ENCODE results near the gene SLC16A3.
A peak's percentile ranks its signal among the peaks of the same experiment; 100 is the strongest.
"Not testable (repeated sequence)": the region's sequence is repeated elsewhere in the genome, so short reads cannot be mapped to it uniquely, and the experiment has no call there.

SLC16A3 gene

DNA sequence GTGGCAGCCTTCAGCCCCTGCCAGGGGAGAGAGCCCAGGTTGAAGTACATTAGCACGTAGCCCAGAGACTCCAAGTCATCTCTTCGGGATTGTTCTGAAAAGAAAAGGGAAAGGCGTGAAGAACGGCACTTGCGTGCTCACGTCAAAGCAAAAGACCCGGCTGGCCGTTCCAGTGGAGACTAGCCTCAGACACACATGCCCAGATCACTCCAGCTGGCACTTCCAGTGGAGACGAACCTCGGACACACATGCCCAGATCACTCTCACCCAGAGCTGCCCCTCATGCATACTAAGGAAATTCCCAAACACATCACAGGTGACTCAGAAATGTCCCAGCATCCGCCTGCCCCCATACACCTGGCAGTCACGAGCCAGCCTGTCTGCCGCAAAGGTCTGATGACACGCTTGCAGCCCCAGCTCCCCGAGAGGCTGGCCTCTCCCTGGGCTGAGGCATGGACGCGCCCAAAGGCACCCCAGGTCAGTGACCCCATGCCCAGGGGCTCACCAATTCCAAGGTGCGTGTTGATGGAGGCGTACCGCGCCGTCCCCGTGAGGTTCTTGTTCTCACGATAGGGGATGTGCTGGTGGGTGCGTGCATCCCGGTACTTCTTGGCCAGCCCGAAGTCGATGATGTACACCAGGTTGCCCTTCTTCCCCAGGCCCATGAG, 23.8 kb downstream of the SLC16A3 start:
- no peak overlapping the region for H3K27ac Mint-ChIP-seq
- H3K9me3 Mint-ChIP-seq = no peaks in the 10 kb centered on the region
- H3K4me3 Mint-ChIP-seq = no peak overlapping the region
- H3K36me3 Mint-ChIP-seq (ENCODE audit: low read depth) = peaks cover 70% of the 10 kb centered on the region
- H3K27me3 Mint-ChIP-seq = no peaks in the 10 kb centered on the region
- H3K4me1 Mint-ChIP-seq (ENCODE audit: low read depth) = peaks cover 18% of the 10 kb centered on the region

DNA sequence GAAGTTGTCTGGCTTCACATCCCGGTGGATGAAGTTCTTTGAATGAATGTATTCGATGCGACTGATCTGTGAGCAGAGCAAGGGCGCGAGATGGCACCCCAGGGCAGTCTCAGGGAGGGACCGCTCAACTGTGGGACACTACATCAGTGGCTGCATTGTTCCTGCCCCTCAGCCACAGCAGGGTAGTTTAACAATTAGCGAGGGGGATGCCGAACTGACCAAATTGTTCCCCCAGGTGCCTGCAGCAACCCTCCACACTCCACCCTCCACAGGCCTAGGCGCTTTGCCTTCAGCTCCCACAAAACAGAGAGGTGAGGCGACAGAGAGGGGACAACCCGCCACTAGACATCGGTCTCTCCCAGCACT, 24.3 kb downstream of the SLC16A3 start:
- no peaks in the 10 kb centered on the region for H3K27me3 Mint-ChIP-seq
- peaks cover 16% of the 10 kb centered on the region for H3K4me1 Mint-ChIP-seq (ENCODE audit: low read depth)
- H3K9me3 Mint-ChIP-seq = no peaks in the 10 kb centered on the region
- no peak overlapping the region for H3K4me3 Mint-ChIP-seq
- H3K36me3 Mint-ChIP-seq (ENCODE audit: low read depth) = peaks cover 67% of the 10 kb centered on the region
- no peak overlapping the region for H3K27ac Mint-ChIP-seq

DNA sequence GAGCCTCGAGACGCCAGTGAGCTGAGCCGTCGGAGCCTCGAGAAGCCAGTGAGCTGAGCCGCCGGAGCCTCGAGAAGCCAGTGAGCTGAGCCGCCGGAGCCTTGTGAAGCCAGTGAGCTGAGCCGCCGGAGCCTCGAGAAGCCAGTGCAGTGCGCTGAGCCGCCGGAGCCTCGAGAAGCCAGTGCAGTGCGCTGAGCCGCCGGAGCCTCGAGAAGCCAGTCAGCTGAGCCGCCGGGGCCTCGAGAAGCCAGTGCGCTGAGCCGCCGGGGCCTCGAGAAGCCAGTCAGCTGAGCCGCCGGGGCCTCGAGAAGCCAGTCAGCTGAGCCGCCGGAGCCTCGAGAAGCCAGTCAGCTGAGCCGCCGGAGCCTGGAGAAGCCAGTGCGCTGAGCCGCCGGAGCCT, 25.3 kb downstream of the SLC16A3 start:
- not testable (repeated sequence) for H3K4me3 Mint-ChIP-seq, H3K9me3 Mint-ChIP-seq
- H3K36me3 Mint-ChIP-seq (ENCODE audit: low read depth) = peaks cover 67% of the 10 kb centered on the region

DNA sequence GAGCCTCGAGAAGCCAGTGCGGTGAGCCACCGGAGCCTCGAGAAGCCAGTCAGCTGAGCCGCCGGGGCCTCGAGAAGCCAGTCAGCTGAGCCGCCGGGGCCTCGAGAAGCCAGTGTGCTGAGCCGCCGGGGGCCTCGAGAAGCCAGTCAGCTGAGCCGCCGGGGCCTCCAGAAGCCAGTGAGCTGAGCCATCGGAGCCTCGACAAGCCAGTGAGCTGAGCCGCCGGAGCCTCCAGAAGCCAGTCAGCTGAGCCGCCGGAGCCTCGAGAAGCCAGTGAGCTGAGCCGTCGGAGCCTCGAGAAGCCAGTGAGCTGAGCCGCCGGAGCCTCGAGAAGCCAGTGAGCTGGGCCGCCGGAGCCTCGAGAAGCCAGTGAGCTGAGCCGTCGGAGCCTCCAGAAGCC, 25.9 kb downstream of the SLC16A3 start:
- Mint-ChIP-seq H3K4me1 (ENCODE audit: low read depth) (peaks cover 23% of the 10 kb centered on the region), H3K36me3 (ENCODE audit: low read depth) (peaks cover 70% of the 10 kb centered on the region)
- H3K27ac Mint-ChIP-seq, H3K27me3 Mint-ChIP-seq, H3K4me3 Mint-ChIP-seq, H3K9me3 Mint-ChIP-seq: not testable (repeated sequence)

More for the DNA sequence above, 25.3 kb downstream of the SLC16A3 start:
- peaks cover 22% of the 10 kb centered on the region for H3K4me1 Mint-ChIP-seq (ENCODE audit: low read depth)
- not testable (repeated sequence) for H3K27ac Mint-ChIP-seq, H3K27me3 Mint-ChIP-seq

DNA sequence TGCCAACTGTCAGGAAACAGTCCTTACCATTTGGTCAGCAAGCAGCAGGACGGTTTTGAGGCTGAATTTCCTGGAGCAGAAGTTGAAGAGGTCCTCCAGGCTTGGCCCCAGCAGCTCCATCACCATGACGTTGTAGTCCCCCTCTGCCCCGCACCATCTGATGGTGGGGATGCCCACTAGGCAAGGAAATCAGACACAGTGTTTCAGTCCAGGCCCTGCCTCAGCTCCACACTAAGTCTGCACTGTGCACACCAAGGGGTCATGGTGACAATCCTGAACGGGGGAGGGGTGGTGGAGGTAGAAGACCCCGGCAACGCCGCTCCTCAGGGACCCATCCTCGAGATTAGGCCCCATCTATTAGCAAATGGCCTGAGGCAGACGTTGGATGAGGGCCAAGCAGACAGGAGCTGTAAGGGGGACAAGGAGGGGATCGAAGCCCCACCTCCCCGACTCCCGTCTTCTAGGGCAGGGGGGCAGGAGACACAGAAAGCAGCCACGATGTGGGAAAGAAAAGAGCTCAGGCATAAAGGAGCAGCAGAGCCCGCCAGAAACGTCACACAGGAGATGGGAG, 26.6 kb downstream of the SLC16A3 start:
- Mint-ChIP-seq H3K36me3 (ENCODE audit: low read depth) (peaks cover 76% of the 10 kb centered on the region), H3K4me3 (no peak overlapping the region), H3K4me1 (ENCODE audit: low read depth) (peaks cover 27% of the 10 kb centered on the region), H3K27me3 (no peaks in the 10 kb centered on the region), H3K9me3 (no peaks in the 10 kb centered on the region), H3K27ac (peak overlapping the region; percentile 76)

DNA sequence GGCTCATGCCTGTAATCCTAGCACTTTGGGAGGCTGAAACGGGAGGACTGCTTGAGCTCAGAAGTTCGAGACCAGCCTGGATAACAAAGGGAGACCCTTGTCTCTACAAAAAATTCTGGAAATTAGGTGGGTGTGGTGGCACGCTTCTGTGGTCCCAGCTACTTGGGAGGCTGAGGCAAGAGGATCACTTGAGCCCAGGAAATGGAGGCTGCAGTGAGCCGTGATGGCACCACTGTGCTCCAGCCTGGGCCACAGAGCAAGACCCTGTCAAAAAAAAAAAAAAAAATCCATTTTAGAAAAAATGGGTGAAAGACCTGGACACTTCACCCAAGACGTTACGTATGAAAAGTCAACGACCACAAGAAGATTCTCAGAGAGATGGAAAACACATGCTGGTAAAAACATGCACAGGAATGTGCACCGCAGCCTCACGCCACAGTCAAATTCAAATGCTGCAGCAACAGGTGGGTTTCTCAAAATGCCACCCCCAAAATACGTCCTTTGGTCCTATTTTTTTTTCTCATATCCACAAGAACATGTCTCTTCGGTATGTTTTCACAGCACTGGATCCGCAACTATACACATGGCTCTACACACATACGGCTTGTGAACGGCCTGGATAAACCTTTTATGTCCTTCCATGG, 27.5 kb downstream of the SLC16A3 start:
- Mint-ChIP-seq H3K27ac (no peak overlapping the region), H3K27me3 (no peaks in the 10 kb centered on the region), H3K9me3 (no peaks in the 10 kb centered on the region), H3K36me3 (ENCODE audit: low read depth) (peaks cover 79% of the 10 kb centered on the region), H3K4me3 (no peak overlapping the region), H3K4me1 (ENCODE audit: low read depth) (peaks cover 24% of the 10 kb centered on the region)

DNA sequence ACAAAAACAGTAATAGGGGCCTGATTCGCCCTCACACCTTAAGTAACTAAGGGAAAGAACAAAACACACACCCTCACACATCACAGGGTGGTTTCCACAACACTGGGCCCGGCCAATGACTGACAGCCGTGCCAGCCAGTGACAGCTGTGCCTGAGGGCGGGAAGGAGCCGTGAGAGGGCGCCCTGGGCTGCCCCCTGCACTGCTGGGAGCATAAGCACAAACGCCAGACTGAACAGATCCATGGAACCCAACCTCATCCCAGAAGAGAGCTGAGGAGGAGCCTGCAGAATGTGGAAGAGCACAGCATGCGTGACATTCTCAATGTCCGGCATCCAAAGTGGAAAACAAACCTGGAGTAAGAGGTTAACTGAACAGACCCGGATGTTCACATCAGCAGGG, 28.6 kb downstream of the SLC16A3 start:
- H3K27me3 Mint-ChIP-seq = no peaks in the 10 kb centered on the region

DNA sequence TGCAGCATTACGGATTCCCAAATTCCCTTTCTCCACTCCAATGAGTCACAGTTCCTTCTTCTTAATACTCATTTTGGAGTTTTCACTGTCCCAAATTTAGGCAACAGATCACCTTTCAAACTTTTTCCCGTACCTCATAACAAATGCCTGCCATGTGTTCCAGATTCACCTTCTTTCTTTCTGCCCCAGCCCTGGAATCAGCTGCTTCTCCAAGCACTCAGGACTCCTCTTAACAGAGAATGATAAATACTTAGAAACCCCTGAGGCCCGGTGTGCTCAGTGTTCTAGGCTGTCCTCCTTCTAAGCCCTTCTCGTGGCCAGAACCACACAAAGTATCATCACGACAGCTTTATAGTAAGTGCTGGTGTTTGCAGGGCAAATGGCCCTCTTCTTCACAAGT, 29.7 kb downstream of the SLC16A3 start:
- H3K4me3 Mint-ChIP-seq = no peak overlapping the region
- peak overlapping the region; percentile 31 for H3K27ac Mint-ChIP-seq
- H3K27me3 Mint-ChIP-seq = no peaks in the 10 kb centered on the region
- H3K4me1 Mint-ChIP-seq (ENCODE audit: low read depth) = peaks cover 24% of the 10 kb centered on the region
- H3K36me3 Mint-ChIP-seq (ENCODE audit: low read depth) = peaks cover 75% of the 10 kb centered on the region
- H3K9me3 Mint-ChIP-seq = no peaks in the 10 kb centered on the region

More for the DNA sequence above, 28.6 kb downstream of the SLC16A3 start:
- H3K27ac Mint-ChIP-seq = peak overlapping the region; percentile 77
- peaks cover 24% of the 10 kb centered on the region for H3K4me1 Mint-ChIP-seq (ENCODE audit: low read depth)
- H3K9me3 Mint-ChIP-seq = no peaks in the 10 kb centered on the region
- no peak overlapping the region for H3K4me3 Mint-ChIP-seq
- peaks cover 81% of the 10 kb centered on the region for H3K36me3 Mint-ChIP-seq (ENCODE audit: low read depth)

DNA sequence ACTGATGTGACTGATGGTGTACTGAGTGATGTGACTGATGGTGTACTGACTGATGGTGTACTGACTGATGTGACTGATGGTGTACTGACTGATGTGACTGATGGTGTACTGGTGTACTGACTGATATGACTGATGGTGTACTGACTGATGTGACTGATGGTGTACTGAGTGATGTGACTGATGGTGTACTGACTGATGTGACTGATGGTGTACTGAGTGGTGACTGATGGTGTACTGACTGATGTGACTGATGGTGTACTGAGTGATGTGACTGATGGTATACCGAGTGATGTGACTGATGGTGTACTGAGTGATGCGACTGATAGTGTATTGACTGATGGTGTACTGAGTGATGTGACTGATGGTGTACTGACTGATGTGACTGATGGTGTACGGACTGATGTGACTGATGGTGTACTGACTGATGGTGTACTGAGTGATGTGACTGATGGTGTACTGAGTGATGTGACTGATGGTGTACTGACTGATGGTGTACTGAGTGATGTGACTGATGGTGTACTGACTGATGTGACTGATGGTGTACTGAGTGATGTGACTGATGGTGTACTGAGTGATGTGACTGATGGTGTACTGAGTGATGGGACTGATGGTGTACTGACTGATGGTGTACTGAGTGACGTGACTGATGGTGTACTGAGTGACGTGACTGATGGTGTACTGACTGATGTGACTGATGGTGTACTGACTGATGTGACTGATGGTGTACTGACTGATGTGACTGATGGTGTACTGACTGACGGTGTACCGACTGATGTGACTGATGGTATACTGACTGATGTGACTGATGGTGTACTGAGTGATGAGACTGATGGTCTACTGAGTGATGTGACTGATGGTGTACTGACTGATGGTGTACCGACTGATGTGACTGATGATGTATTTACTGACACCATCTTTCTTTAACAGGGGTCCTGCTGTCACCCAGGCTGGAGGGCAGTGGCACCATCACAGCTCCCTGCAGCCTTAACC, 31.4 kb downstream of the SLC16A3 start:
- H3K4me1 Mint-ChIP-seq (ENCODE audit: low read depth) = peaks cover 24% of the 10 kb centered on the region
- H3K27ac Mint-ChIP-seq = peak overlapping the region; percentile 47
- H3K27me3 Mint-ChIP-seq, H3K9me3 Mint-ChIP-seq, H3K4me3 Mint-ChIP-seq: not testable (repeated sequence)
- peaks cover 86% of the 10 kb centered on the region for H3K36me3 Mint-ChIP-seq (ENCODE audit: low read depth)

DNA sequence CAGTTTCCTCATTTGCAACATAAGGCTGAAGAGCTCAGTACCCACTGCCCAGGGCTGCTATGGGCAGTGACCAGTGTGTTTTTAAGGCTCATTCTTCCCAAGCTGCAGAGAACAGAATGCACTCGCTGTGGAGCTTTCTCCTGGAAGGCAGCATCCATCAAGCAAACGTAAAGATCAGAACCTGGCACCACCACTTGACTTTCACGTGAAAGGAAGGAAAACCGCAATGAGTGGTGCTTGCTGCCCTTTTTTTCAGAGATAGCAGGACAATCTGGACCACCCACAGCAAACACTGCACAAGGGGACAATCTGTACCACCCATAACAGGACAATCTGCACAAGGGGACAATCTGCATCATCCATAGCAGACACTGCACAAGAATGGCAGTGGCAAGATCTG, 33.5 kb downstream of the SLC16A3 start:
- H3K27me3 Mint-ChIP-seq = no peaks in the 10 kb centered on the region
- no peak overlapping the region for H3K4me3 Mint-ChIP-seq
- peaks cover 29% of the 10 kb centered on the region for H3K4me1 Mint-ChIP-seq (ENCODE audit: low read depth)
- H3K27ac Mint-ChIP-seq = peak overlapping the region; percentile 38
- peaks cover 84% of the 10 kb centered on the region for H3K36me3 Mint-ChIP-seq (ENCODE audit: low read depth)
- no peaks in the 10 kb centered on the region for H3K9me3 Mint-ChIP-seq

DNA sequence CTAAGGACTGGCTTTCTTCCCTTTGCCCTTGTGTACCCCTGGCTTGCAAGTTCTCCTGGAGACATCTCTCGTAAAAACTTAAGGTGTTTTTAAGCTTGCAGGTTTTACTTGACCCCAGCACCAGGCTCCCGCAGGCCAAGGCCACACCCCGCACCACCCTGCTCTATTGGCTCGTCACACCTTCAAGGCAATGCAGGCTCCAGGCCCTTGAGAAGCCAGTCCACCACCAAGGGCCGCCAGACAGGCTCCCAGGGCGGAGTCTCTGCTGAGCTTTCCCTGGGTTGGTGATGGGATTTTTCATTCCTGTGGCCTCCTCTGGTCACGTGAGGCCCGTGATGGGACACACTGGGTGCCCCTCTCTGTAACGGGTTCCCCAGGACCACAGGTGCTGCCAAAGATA, 34.8 kb downstream of the SLC16A3 start:
- Mint-ChIP-seq H3K27me3 (no peaks in the 10 kb centered on the region), H3K9me3 (no peaks in the 10 kb centered on the region), H3K27ac (no peak overlapping the region), H3K4me3 (no peak overlapping the region), H3K4me1 (ENCODE audit: low read depth) (peaks cover 33% of the 10 kb centered on the region), H3K36me3 (ENCODE audit: low read depth) (peaks cover 85% of the 10 kb centered on the region)

DNA sequence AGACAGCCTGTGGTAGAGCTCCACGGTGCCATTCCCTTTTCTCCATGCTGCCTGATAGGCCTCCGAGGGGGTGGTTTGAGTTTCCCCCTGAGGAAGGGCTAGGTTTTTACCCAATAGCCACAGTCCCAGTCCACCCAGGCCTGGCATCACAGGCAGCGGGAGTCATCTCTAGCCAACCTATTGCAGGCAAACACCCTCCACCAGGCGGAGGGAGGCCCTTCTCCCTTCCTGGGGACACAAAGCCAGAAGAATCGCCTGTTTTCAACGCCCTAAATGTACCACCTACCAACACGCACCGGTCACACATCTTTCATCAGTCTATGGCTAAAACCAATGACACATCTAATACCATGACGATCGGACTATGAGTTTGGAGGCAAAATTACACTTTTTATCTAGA, 37.3 kb downstream of the SLC16A3 start:
- H3K4me3 Mint-ChIP-seq = no peak overlapping the region
- H3K4me1 Mint-ChIP-seq (ENCODE audit: low read depth) = peaks cover 51% of the 10 kb centered on the region
- H3K9me3 Mint-ChIP-seq = no peaks in the 10 kb centered on the region
- H3K27me3 Mint-ChIP-seq = no peaks in the 10 kb centered on the region
- peaks cover 84% of the 10 kb centered on the region for H3K36me3 Mint-ChIP-seq (ENCODE audit: low read depth)
- no peak overlapping the region for H3K27ac Mint-ChIP-seq

DNA sequence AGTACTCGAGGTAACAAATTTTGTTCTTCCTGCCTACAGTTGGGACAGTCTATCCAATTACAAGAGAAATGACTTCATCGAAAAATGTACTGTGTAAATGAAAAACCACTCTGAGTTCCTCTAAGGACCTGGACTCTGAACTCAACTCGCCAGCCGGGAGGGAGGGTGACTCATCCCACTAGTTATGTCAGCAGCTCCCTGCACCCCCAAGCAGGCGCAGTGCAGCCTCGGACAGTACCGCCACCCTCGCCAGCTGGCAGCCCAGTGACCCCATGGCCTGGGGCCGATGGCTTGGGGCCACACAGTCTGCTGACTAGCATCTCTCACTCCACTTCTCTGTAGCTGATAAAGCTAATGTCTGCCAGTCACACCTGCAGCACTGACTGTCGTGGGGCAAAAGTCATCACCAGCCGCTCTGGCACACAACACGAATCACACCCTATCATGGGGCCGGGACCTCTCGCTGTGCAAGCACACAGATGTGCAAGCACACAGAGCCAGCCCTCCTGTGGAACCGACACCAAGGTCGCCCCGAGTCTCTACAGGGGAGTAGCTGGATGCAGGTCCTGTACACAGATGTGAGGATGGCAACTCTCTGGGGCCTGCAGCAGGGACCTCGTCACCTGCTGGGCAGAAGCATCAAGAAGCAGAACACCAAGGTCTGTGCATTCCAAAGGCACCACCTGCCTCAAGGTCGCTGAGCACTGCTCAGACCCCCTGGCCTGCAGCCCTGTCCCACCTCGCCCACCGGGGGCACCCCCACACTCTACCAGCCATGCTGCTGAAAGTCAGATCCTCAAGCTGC, 38.9 kb downstream of the SLC16A3 start:
- Mint-ChIP-seq H3K36me3 (ENCODE audit: low read depth) (peaks cover 82% of the 10 kb centered on the region), H3K9me3 (no peaks in the 10 kb centered on the region), H3K4me1 (ENCODE audit: low read depth) (peaks cover 65% of the 10 kb centered on the region), H3K27me3 (no peaks in the 10 kb centered on the region), H3K27ac (peak overlapping the region; percentile 79), H3K4me3 (peak overlapping the region; percentile 45)

DNA sequence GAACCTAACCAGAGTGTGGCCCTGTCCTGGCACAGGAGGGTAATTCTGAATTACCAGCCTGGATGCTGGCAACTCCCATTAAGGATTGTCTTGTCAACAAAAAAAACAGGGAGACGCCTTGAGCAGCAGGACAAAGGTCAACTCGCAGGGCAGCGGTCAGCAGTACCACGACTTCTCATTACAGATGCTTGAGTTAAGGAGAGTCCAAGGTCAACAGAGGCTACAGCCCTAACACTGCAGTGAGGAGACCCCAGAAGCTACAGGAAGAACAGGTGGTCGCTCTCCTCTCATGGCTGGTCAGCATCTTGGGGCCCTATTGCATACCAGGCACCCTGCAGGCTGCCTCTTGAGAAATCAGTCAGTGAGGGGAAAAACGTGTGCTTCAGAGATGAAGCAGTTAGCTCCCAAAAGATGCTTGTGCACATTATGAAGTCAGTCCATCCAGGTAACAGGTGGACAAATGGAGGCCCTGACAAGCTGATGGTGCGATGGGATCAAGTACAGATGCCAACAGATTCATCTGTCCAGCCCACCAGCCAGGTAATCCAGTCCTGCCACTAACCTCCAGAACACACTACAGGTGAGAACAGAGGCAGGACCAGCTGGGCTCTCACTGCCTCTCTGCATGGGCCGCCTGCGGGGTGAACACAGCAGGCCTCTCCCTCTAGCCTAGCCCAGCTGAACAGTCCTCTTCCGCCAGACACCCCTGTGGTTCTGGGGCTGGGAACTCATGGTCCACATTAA, 40.5 kb downstream of the SLC16A3 start:
- H3K9me3 Mint-ChIP-seq = no peaks in the 10 kb centered on the region
- H3K4me1 Mint-ChIP-seq (ENCODE audit: low read depth) = peaks cover 69% of the 10 kb centered on the region
- H3K27me3 Mint-ChIP-seq = no peaks in the 10 kb centered on the region
- peaks cover 76% of the 10 kb centered on the region for H3K36me3 Mint-ChIP-seq (ENCODE audit: low read depth)
- peak overlapping the region; percentile 82 for H3K27ac Mint-ChIP-seq
- peak overlapping the region; percentile 41 for H3K4me3 Mint-ChIP-seq
